GM18867 (cell line): ENCODE measurements around the gene RASSF3.
"Not testable (repeated sequence)": the region's sequence is repeated elsewhere in the genome, so short reads cannot be mapped to it uniquely, and the experiment has no call there.

Experiments
- ATAC-seq: cut with Tn5 transposase; IDR thresholded peaks from one replicate; pipeline ENCODE4 v1.9.1; 2021; ENCODE audit warnings: mild to moderate bottlenecking, moderate library complexity; ENCODE audit not compliant: unreplicated experiment

The RASSF3 gene

GRCh38 chr12:64631197-64631596 lies 20.9 kb downstream of the RASSF3 start:
- no peak for ATAC-seq

DNA sequence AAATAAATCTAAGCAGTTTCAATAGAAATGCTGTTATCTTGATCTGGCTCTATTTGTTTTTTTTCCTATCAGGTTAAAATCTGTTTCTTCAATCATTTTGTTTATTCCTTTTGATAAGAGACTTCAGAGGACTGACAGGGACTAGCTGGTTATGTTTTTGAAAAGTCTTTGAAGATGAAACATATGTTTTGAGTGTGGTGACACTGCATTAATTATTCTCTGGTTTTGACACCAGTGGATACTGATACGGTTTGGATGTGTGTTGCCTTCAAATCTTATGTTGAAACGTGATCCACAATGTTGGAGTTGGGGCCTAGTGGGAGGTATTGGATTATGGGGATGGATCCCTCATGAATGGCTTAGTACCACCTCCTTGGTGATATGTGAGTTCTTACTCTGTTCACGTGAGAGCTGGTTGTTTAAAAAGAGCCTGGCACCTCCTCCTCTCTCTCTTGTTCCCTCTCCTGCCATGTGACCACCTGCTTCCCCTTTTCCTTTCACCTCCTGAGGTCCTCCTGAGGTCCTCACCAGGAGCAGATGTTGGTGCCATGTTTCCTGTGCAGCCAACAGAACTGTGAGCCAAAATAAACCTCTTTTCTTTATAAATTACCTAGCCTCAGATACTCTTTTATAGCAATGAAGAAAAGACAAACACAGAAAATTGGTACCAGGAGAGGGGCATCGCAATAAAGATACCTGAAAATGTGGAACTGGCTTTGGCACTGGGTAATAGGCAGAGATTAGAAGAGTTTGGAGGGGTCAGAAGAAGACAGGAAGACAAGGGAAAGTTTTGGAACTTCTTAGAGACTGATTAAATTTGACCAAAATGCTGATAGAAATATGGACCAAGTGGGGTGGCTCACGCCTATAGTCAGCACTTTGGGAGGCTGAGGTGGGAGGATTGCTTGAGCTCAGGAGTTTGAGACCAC lies 23.0 kb downstream of the RASSF3 start:
- no peak for ATAC-seq

- no peak for ATAC-seq
These were observed 23.6 kb downstream of the RASSF3 start for GRCh38 chr12:64633940-64634337.

GRCh38 chr12:64634508-64635092 lies 24.3 kb downstream of the RASSF3 start:
- no peak for ATAC-seq

GRCh38 chr12:64635356-64635998 lies 25.2 kb downstream of the RASSF3 start:
- no peak for ATAC-seq

- no peak for ATAC-seq
These were observed 26.6 kb downstream of the RASSF3 start for GRCh38 chr12:64636856-64637255.

DNA sequence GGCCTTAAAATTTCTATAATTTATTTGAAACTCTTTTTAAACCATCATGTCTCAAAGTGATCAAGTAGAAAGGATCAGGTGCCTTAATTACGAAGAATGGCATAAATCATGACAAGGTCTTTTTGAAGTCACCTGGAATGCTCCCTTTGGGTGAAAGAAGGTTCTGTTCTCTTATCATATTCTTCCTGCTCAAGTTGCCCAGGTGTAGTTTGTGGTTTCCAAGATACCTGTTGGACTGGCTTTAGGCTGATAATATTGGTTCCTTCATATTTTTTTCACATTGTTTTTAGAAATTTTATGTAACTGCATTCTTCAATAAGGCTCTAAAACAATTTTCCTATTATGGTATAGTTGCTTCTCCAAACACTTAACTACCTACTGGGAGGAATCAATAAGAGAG lies 29.2 kb downstream of the RASSF3 start:
- no peak for ATAC-seq

GRCh38 chr12:64646318-64646717 lies 36.0 kb downstream of the RASSF3 start:
- no peak for ATAC-seq

DNA sequence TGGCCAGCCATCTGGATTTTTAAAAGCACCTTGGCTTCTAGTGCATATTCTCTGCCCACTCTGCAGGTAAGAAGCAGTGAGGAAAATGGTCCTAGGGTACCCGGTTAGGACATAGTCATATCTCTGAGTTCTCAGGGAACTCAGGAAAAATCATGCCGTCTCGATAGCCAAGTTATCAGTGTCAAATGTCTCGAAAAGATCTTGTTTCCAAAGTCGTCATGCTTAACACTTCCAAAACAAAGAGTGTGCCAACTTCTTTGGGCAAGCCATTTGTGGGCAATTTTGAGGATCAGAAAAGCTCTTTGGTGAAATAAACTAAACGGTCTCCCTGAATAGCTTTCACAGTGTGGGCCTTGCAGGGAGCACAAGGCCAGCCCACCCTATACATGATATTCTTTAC lies 39.2 kb downstream of the RASSF3 start:
- no peak for ATAC-seq

- no peak for ATAC-seq
These were observed 40.5 kb downstream of the RASSF3 start for GRCh38 chr12:64650762-64651161.

DNA sequence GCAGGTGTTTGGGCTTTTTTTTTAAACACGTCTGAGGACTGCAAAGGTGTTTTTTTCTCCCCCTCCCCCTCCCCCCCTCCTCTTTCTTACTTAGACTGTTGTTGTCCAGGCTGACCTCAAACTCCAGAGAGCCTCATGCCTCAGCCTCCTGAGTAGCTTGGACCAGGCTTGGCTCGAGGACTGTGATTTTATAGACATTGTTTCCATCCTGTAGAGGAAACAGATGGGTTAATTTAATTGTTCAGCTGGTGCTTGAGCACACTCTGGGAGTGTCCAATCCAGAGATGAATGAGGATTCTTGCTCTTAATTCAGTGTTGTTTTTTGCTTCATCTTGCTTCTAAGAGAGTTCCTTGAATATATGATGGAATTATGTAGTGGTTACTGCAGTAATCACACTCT lies 42.1 kb downstream of the RASSF3 start:
- ATAC-seq = no peak

DNA sequence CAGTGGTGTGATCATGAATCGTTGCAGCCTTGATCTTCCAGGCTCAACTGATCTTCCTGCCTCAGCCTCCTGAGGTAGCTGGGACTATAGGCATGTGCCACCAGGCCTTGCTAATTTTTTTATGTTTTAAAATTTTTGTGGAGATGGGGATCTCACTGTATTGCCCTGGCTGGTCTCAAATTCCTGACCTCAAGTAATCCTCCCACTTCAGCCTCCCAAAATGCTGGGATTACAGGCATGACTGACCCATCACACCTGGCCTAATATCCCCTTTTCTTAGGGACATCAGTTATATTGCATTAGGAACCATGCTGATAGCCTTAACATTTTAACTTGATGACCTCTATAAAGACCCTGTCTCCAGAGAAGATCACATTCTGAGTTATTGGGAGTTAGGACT lies 42.8 kb downstream of the RASSF3 start:
- no peak for ATAC-seq

DNA sequence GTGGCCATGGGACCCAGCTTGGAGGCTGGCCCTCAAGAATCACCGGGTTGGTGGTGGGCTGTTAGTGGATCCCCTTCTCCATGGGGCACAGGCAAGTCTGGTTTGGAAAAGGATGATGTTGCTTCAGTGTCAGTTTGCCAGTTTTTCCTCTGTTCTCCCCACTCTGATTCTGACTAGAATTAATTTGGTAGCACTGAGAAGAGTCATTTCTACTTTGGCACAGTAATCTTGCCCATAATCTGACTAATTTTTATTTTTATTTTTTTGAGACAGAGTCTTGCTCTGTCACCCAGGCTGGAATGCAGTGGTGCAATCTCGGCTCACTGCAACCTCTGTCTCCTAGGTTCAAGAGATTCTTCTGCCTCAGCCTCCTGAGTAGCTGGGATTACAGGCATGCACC lies 43.6 kb downstream of the RASSF3 start:
- ATAC-seq = not testable (repeated sequence)

- ATAC-seq = no peak
These were observed 44.8 kb downstream of the RASSF3 start for GRCh38 chr12:64655141-64655540.

DNA sequence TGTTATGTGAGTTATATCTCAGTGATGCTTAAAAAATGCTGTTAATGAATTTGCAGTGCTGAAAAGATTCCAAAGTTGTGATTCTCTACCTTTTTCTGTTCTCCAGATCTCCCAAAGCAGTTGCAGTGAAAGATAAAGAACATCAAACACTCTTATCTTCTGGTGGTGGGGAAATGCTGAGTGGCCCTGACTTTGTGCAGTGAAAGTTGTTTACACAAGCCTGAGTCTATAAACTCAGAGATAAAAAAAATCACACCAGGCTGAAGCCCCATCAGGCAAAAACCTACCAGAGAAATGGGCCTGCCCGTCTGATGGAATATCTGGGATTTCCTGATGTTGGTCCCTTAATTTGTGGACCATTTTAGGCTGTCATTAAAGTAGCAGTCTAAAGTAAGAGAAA lies 46.1 kb downstream of the RASSF3 start:
- no peak for ATAC-seq

GRCh38 chr12:64658892-64659481 lies 48.7 kb downstream of the RASSF3 start:
- ATAC-seq = no peak

- peak; percentile 46 for ATAC-seq
These were observed 50.1 kb downstream of the RASSF3 start for GRCh38 chr12:64660237-64661018.

DNA sequence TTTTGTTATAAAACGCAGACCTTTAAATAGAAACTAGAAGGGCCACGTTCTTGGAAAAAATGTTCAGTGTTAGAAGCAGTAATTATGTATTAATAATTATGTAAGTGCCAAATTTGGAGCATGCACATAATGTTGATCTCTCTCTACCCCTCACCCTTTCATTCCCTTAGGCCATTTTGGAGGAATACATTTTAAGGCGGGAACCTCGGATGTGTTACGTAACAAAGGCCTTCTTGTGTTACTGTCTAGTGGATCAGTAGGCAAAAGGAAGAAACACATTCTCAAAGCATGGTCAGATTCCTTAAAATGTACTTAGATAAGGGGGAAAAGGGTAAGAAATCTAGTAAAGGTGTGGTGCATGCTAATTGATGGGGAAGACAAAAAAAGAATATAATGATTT lies 52.7 kb downstream of the RASSF3 start:
- ATAC-seq = no peak

GRCh38 chr12:64665514-64665913 lies 55.2 kb downstream of the RASSF3 start:
- peak; percentile 46 for ATAC-seq

DNA sequence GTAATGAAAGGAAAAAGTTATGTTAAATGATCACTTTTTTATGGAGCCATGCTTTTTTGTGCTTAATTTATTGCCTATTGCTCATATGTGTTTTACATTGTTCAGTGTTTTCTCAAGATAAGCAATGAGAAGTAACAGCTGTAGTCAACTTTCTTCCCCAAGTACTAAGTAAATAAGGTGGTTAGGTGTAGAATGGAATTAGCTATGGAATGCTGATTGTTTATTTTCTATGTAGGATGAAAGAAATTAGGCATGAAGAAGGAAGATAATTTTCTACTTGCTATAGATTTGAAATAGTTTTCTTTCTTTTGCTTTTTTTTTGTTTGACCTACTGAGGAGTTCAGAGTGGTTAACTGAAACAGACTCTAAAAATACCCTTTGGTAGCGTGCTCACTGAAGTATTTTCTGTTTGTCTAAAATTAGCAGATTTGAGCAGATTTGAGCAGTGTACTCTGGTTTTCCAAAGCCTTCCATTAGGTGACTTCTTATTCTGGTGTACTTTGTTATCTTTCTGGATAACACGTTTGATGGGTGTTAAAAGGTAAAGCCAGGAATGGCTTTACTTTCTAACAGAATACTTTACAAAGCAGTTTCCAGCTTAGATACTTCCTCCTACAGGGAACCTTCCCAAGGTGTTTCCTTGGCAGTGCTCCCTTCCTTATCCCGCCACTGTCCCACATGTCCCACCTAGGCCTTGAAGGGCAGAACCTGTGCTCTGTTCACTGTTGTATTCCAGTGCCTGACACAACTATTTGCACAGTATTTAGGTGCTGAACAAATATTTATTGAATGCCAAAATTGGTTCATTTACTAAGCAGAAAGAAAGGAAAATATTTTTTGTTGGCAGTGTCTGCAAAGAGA lies 56.0 kb downstream of the RASSF3 start:
- ATAC-seq = peak; percentile 31
